GM12873 (cell line): ENCODE results near the gene SLMAP.

Experiments
- CTCF ChIP-seq: IDR thresholded peaks from 2 replicates; pipeline ENCODE4 v1.5.1; 2012; ENCODE audit warnings: low read depth, mild to moderate bottlenecking, moderate library complexity, low read length, control low read depth; ENCODE audit not compliant: insufficient read depth; ENCODE audit errors: missing control alignments

Gene SLMAP

GRCh38 chr3:57893668-57894067 lies 137.6 kb downstream of the SLMAP start:
- TF ChIP-seq CTCF: no peak

DNA sequence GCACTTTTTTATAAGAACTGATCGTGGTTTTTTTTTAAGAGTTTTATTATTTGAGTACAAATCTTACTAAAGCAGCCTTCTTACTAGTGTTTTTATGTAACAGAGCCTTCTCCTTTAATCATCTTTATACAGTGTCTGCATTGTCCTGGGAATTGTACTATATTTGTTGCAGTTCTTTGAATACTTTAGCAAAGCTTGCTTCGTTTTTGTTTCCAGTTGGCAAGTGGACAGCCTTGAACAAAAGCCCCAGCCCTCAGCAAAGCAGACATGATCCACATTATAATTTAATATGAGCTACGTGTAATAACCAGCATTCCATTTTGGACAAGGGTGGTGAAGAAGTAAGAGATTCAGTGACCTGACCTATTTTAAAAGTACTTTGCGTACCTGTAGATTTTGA lies 139.9 kb downstream of the SLMAP start:
- TF ChIP-seq CTCF: no peak

GRCh38 chr3:57896691-57897090 lies 140.6 kb downstream of the SLMAP start:
- no peak for TF ChIP-seq CTCF

DNA sequence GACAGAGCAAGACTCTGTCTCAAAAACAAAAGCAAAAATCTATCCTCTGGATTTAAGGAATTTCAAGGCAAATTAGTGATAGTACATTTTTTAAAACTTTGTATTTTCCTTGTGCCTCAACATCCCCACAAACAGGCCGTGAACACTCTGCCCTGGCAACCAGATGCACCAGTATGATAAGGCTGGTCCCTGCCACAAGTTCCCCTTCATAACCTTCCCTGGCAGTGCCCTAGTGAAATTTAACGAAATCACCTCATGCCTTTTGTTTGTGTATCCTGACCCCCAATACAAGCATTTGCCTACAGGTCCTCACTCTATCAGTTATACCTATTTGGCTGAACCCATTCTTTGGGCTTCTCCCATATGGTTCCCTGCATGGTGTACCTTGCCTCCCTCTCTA lies 144.7 kb downstream of the SLMAP start:
- no peak for TF ChIP-seq CTCF

DNA sequence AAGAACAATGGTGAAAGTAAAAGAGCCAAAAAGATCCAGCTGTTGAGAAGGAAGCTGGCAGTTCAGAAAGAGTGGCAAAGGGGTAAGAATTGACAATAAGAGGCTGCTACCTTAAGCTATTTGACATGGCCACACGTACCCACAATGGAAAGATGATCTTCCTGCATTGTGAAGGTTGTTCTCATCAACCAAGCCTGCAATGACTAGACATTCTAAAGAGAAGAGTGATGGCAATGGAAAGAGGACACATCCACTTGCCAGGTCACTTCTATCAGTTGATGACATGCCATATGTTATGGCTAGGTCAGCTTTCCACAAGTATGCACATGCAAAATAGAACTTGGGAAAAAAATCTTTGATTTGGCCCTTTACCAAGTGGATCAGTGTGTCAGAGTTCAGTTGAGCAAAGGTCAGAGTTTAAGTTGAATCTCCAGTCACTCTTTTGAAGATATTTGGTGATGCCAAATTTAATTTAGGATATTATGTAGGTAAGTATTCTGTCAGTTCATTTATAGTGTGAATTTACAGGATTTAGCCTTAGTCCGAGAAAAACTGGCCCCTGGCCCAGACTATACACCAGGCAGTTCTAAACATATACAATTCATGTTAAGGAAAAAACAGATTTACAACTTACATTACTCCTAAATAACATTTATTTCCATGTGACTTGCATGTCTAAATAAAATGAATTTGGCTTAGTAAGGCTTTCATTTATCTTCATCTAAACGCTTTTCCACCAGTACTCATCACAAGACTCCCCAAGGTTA lies 147.2 kb downstream of the SLMAP start:
- TF ChIP-seq CTCF: no peak

- peak; percentile 48 for TF ChIP-seq CTCF
These were observed 154.9 kb downstream of the SLMAP start for GRCh38 chr3:57910990-57911389.

- no peak for TF ChIP-seq CTCF
These were observed 155.5 kb downstream of the SLMAP start for GRCh38 chr3:57911593-57911992.
